Right kidney (tissue), 1 donor: ENCODE results near the gene CMIP.

Experiments
- DNase-seq: peaks from one replicate; pipeline ENCODE4 v3.0.0-alpha.2; 2016

Gene CMIP

GRCh38 chr16:81706327-81707295 lies 262.0 kb downstream of the CMIP start:
- DNase-seq, result no peak

- DNase-seq, result no peak
Observed at GRCh38 chr16:81707411-81708265, 263.0 kb downstream of the CMIP start.

GRCh38 chr16:81708266-81709015 lies 263.8 kb downstream of the CMIP start:
- no peak for DNase-seq

DNA sequence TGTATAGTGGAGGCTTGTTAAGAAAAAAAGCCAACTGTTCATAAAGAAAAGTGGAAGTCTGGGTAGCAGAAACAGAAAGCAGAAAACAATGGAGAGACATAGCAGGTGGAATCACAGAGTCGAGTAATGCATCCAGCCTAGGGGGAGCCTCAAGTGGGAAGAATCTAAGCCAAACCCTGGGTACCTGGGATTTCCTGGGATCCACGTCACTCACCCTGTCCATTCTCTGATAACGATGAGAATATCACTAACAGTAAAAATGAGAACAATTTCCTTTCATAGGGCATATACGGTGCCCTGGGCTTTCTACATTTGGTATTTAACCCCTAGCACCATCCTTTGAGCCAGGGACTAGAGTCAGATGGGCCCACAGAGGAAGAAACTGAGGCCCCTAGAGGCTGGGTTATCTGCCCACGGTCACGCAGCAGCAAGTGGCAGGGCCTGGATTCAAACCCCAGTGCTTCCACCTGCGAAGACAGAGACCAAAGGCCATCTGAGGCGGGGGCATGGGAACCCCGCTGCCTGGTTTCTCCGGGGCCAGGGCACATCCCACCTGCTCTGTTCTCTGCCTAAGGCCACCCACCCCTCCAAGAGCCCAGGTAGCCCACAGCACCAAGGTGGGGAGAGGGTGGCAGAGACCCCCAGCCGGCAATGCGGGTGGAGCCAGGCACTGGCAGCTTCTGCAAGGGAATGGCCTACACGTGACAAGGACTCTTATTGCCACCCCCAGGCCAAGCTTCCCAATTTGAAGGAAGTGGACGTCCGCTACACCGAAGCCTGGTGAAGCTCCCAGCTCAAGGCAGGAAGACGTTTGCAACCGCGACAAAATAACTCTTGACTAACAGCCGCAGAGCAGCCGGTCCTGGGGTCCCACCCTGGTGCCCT lies 264.6 kb downstream of the CMIP start:
- DNase-seq, result no peak

- DNase-seq, result no peak
Observed at GRCh38 chr16:81710044-81710443, 265.4 kb downstream of the CMIP start.

GRCh38 chr16:81710596-81710995 lies 266.0 kb downstream of the CMIP start:
- no peak for DNase-seq

DNA sequence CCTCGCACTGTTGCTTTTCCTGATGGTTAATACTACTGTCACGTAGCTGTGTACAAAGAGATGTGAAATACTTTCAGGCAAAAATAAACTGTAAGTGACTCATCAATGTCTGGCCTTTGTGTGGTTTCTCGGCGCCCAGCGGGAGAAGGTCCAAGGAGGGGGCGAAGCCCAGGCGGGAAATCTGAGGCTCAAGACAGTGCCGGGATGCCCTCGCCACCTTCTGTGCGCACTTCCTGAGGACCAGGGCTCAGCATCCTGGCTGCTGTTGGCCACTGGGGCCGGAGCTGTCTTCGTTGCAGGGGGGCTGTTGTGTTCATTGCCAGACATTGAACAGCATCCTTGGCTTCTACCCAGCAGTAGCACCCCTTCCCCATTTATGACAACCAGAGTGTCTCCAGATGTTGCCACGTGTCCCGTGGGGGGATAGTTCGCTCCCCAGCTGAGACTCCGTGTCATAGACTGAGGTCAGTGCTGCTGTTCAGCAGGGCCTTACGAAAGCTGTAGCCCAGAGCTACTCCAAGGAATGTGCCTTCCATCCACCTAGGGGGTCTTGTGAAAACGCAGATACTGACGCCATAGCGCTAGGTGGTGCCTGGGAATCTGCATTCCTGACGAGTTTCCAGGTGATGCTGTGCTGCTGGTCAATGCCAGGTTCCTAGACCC lies 267.2 kb downstream of the CMIP start:
- DNase-seq, result no peak

DNA sequence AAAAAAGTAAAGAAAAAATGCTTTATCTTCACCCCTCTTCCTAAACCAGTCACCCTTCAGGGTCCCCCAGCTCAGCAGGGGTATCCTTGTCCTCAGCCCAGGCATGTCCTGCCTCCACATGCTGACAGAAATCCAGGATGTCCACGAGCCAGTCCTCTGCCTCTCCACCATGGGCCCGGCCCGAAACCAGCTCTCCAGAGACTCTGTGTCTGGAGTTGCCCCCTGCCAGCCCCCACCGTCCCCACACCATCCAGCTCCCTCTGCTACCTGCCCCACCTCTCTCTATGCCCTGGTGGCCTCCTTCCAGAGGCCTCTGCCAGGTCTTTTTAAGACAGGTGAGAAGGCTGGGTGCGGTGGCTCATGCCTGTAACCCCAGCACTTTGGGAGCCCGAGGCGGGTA lies 268.1 kb downstream of the CMIP start:
- no peak for DNase-seq

DNA sequence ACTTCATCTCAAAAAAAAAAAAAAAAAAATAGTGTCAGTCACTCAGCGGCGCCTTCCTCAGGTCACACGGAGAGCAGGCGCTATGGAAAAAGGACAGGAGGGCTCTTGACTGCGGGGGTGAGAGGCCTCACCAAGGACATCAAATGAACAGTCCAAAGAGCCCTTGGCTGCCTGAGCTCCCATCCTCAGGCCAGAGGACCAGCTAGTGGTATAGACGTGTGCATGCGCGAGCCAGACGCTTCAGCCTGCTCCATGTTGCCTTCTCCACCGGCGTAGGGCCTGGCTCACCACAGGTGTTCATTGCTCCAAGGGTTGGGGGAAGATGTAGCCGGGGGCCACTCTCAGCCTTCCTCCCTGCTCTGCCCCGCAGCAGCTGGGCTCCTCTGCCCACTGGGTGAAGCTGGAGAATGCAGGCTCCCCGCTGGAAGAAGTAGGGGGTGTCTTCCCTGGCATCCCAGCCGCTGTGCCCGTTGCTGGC lies 268.7 kb downstream of the CMIP start:
- DNase-seq, result no peak

- DNase-seq, result no peak
Observed at GRCh38 chr16:81713796-81714195, 269.2 kb downstream of the CMIP start.

DNA sequence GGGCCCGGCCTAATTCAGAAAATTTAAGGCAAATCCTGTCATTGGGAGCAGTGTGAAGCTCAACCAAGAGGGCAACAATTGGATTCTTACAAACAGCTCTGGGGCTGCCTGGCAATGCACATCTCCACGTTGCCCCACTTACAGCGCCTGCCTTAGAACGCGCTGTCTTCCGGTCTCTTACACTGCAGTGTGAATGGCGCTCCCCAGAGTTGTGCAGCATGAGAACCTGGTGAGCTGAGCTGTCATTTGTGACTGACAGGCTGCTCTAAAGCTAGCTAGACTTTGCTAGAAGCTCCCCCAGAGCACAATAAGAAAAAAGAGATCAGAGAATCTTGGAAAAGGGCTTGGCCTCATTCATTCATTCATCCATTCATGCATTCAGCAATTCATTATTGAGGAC lies 270.0 kb downstream of the CMIP start:
- DNase-seq, result no peak

DNA sequence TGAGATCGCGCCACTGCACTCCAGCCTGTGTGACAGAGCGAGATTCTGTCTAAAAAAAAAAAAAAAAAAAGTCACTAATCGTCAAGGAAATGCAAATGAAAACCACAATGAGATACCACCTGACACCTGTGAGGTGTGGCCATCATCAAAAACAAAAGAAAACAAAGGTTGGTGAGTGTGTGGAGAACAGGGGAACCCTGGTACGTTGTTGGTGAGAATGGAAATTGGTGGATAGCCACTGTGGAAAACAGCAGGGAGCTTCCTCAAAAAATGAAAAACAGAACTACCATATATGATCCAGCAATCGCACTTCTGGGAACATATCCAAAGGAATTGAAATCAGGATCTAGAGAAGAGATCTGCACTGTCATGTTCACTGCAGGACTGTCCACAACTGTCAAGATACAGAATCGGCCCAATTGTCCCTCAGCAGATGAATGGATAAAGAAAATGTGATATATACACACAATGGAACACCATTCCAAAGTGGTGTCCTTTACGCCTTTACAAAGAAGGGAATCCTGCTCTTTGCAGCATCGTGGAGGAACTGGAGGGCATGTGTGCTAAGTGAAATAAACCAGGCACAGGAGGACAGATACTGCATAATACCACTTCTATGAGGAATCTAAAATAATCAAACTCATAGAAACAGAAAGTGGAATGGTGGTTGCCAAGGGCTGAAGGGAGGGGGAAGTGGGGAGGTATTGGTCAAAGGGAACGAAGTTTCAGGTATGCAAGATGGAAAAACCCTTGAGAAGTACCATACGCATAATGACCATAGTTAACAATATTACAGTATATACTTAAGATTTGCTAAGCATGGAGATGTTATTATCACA lies 271.0 kb downstream of the CMIP start:
- no peak for DNase-seq

DNA sequence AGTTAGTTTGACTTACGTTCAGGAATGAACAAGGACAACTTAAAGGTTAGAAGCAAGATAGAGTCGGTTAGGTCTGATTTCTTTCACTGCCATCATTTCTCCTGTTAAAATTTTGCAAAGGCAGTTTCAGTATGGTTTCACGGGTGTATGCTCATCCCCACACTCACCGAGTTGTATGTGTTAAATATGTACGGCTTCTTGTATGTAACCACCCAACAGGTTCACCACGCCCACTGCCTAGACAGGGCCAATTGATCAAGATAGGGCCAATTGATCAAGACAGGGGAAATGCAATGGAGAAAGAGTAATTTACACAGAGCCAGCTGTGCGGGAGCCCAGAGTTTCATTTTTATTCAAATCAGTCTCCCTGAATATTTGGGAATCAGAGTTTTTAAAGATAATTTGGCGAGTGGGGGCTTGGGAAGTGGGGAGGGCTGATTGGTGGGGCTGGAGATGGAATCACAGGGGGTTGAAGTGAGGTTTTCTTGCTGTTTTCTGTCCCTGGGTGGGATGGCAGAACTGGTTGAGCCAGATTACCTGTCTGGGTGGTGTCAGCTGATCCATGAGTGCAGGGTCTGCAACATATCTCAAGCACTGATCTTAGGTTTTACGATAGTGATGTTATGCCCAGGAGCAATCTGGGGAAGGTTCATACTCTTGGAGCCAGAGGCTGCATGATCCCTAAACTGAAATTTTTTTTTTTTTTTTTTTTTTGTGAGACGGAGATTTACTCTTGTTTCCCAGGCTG lies 272.0 kb downstream of the CMIP start:
- DNase-seq, result no peak

DNA sequence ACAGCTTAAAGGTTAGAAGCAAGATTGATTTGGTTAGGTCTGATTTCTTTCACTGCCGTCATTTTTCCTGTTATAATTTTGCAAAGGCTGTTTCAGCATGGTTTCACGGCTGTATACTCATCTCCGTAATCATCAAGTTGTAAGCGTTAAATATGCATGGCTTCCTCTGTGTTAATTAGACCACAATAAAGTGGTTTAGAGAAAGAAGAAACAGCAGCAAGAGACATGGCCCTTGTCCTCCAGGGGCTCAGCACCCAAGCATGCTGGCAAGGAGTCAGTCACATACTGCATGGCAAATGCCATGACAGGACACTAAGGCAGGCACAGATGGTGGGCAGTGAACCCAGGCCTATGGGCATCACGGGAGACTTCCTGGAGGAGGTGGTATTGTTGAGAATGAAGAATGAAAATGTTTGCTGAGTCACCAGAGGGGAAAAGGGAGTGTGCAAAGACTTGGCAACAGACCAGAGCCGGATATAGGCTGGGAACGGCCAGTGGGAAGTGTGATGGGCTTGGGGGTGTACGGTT lies 273.1 kb downstream of the CMIP start:
- no peak for DNase-seq

DNA sequence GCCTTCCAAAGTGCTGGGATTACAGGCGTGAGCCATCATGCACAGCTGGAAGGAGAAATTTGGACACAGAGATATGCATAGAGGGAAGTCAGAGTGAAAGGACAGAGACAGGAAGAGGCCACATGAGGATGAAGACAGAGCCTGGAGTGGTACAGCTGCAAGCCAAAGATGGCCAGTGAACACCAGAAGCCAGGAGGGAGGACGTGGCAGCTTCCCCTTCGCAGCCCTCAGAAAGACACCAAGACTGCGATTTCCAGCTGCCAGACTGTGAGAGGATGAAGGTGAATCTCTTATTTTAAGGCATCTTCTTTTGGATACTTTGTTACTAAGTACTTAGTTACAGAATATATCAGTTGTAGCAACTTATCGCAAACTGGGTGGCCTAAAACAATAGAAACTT lies 274.0 kb downstream of the CMIP start:
- DNase-seq, result no peak

DNA sequence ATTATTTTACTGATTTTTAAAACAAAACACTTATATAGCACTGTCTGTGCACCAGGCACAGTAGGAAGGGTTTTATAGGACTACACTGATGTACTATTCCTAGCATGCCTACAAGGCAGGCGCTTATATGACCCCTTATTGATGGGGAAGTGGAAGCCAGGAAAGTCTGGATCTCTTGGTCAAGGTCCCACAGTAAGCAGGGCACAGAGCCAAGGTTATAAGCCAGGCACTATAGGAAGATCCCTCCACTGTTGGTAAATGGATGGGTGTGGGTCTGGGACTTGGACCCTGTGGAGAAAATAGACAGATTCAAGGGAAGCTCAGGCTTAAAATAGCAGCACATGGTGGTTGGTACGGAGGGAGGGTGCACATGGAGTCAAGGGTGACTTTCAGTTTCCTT lies 275.4 kb downstream of the CMIP start:
- no peak for DNase-seq

- no peak for DNase-seq
Observed at GRCh38 chr16:81720973-81721906, 276.6 kb downstream of the CMIP start.
